GM21515 (cell line): ENCODE results near the gene ALOX15B.
"Not testable (repeated sequence)": the region's sequence is repeated elsewhere in the genome, so short reads cannot be mapped to it uniquely, and the experiment has no call there.

Experiments
- ATAC-seq: cut with Tn5 transposase; IDR thresholded peaks from one replicate; pipeline ENCODE4 v1.9.1; 2021; ENCODE audit not compliant: unreplicated experiment

Gene ALOX15B

DNA sequence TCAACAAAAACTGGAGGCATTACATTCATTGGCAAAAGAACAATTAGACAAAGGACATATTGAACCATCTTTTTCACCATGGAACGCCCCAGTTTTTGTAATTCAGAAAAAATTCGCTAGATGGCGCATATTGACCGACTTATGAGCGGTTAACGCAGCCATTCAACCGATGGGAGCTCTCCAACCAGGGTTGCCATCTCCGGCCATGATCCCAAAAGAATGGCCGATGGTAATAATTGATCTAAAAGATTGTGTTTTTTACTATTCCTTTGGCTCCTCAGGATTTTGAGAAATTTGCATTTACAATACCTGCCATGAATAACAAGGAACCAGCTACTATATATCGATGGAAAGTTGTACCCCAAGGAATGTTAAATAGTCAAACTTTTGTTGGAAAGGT lies 21.4 kb downstream of the ALOX15B start:
- ATAC-seq, result no peak

DNA sequence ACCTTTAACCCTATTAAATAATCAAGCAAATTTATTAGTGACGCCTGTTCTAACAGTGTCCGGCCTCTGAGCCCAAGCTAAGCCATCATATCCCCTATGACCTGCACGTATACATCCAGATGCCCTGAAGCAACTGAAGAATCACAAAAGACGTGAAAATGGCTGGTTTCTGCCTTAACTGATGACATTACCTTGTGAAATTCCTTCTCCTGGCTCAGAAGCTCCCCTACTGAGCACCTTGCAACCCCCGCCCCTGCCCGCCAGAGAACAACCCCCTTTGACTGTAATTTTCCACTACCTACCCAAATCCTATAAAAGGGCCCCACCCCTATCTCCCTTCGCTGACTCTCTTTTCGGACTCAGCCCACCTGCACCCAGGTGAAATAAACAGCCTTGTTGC lies 23.0 kb downstream of the ALOX15B start:
- not testable (repeated sequence) for ATAC-seq

DNA sequence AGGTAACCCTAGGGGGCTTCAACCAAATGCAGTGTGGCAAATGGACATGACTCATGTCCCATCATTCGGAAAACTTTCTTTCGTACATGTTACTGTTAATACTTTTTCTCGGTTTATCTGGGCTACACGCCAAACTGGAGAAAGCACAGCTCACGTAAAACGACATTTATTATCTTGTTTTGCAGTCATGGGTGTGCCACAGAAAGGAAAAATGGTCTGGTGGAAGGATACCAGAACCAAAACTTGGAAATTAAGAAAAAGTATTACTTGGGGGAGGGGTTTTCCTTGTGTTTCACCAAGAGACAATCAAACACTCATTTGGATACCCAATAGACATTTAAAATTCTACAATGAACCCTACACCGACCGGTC lies 23.6 kb downstream of the ALOX15B start:
- ATAC-seq, result no peak

DNA sequence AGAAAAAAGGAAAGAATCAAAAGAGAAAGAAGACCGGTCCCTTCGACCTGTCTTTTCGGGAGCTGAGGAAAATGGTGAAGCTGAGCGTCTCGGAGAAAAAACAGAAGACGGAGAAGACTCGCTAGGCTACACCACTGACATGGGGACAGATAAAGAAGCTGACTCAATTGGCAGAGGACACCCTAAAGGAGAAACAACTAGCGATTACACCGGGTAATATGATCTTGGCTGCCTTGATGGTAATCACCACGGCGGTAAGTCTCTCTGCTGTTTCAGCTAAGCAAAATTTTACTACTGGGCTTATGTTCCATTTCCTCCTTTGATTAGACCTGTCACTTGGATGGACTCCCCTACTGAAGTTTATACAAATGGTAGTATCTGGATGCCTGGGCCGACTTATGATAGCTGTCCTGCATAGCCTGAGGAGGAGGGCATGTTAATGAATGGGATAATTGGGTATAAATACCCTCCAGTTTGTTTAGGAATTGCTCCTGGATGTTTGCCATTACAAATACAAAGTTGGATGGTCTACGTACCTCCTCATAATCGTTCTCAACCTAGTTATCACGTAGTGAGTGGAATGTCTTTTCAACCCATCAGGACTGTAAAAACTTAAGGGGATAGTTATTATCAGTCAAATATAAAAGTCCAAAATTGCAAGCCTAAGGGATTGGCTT lies 24.1 kb downstream of the ALOX15B start:
- no peak for ATAC-seq

DNA sequence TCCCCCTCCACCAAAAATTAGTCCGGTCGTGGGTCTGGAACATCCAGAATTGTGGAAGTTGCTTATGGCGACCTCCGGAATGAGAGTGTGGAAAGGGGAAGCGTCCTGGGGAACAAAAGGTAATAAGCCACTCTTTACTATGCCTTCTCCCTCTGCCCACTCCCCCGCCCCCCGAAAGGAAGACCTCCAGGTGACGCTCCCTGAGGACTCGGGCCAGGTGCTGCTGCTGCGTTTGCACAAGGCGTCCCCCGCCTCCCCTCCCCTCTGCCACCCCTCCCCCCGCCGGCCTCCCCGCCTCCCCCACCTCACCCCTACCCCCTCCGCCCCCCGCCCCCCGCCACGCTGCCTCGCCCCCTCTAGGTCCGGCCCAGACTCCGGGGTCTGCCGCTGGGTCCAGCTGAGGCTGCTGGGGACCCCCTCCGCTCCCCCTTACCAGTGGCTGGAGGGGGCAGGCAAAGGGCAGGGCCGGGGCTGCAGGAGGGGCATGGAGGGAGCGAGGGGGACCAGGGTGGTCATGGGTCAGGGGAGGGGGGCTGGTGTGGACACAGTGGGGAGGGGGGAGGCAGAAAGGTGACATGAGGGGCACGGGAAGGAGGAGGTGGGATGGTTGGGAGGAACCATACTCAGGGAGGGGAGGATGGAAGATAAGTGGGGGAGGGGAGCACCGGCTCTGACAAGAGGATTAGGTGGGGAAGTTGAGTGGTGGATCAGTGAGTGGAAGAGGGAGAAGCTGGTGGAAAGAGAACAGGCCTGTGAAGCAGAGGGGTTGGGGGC lies 25.1 kb downstream of the ALOX15B start:
- ATAC-seq, result no peak

DNA sequence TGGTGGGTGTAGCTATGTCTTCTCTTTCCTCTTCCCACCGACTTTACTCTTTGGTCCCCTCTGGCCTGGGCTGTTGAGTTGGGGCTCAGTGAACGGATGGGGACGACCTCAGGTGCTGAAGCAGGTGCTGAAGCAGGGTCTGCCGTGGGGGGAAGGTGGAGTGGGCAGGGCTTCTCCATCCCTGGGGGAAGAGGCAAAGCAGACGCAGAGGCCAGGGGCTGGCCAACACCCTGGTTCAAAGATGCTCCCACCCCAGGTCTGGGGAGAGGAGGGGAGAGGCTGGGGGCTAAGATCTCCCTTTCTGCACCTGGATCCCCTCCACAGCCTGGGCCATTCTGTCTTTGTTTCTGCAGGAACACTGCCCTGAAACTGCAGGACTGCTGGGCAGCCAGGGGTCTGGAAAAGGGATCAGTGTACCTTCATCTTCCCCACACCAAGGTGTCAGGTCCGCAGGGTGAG lies 25.7 kb downstream of the ALOX15B start:
- no peak for ATAC-seq

DNA sequence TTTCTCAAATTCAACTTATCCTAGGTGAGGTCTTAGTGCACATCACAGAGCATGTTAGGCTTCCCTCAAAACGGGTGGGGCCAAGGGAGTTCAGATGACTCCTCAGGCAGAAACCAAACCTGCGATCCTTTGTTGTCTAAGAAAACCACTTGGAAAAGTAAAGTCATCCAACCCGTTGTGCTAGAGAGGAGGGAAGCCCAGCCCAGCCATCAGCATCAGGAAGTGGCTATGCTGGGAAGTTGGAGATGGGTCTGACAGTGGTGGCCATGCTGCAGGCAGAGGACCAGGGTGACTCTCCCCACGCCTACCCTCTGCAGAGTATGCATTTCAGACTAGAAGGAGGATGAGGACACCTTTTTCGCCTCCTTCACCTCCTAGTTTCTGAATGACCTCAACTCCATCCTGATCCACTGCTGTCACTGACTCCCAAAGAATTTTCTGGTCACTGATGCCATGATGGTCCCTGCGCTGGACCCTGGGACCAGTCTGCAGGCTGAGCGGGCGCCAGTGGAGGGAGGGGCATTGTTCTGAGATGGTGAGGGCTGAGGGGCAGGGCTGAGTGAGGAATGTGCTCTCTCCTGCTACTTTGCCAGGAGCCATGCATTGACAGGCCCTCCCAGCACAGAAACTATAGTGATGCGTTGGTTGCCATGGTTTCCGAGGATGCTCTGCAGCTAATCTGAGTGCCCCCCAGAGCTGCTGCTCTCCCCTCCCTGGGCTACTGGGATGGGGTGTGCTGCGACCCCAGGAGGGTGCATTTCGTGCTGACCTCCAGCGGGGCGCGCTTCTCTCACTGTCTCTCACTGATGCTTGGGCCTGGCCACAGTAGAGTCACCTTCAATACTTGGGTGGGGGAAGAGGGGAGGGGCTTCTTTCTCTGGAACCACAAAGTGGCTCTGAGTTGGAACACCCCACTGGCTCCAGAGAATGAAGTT lies 28.2 kb downstream of the ALOX15B start:
- ATAC-seq, result no peak

DNA sequence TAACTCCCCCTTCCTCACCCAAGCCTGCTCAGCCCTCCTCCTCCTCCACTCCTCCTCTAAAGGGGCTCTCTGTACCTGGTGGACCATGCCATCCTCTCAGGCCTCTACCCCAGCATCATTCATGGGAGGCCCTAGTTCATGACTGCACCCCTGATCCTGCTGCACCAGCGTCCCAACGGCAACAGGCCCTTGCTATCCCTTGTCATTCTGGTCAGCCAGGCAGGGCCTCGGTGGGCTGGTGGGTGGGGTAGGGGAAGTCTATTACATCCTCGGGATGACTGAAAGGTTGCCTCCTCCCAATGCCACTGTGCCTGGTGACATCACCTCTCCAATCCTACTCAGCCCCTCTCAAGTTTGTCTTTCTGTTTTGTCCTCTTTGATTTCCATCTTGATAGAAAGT lies 28.9 kb downstream of the ALOX15B start:
- ATAC-seq, result no peak

DNA sequence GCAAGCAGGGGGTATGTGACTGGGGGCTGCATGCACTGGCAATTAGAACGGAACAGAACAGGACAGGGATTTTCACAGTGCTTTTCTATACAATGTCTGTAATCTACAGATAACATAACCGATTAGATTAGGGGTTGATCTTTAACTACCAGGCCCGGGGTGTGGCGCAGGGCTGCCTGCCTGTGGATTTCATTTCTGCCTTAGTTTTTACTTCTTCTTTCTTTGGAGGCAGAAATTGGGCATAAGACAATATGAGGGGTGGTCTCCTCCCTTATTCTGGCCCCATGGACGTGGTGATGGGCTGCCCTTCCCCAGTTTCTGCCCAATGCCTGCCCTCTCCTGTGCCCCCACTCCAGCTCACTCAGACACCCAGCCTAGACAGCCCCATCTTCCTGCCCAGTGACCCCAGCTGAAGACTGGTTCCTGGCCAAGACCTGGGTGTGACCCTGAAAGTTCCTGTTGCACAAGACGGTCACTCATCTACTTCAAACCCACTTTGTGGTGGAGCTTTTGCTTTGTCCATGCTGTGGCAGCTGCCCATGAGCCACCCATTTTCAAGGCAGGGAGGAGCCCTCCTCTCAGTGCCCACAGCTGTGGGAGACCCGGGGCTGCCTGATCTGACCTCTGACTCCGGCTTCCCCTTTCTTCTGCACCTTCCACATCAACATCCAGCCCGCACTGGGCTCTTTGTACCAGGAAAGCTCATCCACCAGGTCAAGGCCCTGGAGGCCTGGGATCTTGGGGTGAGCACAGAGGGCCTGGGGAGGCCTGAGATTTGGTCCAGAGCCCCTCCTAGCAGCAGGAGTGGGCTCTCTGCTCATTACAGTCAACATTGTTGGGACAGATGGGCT lies 30.1 kb downstream of the ALOX15B start:
- ATAC-seq, result no peak

DNA sequence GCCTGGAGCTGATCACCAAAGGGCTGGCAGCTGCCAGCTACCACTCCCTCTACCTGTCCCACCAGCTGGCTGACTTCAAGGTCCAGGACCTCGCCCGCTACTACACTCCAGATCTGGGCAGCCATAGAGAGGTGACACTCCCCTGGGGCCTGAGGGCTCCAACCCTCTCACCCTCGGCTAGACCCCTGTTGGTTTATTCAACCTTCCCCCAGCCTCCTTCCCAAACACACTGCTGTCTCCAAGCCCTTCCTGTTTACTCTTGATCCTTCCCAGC lies 30.7 kb downstream of the ALOX15B start:
- ATAC-seq, result no peak

DNA sequence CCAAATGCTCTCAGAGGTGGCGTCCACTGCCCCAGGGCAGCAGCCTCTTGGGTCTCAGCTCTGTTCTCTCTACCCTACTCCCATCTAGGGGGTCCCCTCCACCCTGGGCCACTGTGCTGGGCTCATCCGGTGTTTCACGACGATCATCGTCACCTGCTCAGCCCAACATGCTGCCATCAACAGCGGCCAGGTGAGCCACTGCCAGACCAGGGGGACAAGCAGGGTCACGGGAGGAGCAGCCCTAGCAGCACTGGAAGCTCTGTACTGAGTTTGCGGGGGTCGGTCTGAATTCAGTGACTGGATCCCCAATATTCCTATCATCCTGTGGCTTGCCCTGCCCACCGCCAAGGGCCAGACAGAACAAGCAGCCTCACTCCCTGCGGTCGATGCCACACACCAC lies 32.6 kb downstream of the ALOX15B start:
- ATAC-seq, result no peak

DNA sequence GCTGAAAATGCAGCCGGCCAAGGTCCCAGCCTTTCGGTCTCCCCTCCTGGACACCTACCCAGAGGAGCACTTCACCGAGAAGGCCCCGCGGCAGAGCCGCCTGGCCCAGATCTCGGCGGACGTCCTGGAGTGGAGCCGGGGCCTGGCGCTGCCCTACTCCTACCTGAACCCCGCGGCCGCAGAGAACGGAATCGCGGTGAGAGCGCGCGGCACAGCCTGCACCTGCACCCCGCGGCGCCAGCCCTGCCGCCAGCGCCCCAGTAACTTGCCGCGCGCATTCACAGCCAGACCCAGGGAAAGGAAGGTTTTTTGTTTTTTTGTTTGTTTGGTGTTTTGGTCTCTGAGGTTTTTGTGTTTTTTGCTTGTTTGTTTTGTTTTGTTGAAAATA lies 33.5 kb downstream of the ALOX15B start:
- ATAC-seq, result no peak

DNA sequence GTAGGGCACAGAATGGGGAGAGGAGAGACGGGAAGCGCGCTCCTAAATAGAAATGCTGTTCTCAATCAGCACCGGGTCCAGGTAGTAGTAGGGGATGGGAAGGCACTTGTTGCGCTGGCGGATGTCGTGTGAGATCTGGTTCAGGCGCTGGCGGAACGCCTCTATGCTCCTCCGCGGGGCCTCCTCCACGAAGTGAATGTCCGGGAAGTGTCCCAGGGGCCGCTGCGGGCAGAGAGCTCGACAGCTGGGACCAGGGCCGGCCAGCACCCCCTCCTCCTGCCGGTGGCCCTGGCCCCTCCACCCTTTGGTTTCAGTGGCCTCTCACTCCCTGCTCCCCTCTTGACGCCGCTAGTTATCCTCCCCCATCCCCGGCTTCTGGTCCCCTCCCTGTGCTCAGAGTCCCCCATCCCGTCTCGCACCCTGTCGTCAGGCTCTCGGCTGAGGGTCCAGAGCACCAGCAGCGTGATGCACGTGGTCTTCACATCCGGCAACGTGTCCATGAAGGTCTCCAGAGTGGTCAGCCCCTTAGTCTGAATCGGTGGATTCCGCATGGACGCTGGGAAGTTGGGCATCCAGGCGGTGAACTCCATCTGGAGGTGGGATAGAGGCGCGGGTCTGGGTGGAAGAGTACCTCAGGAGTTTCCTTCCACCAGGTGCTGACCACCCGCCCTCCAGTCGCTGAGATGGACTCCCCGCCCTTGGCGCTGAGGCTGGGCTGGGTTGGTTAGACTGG lies 34.0 kb downstream of the ALOX15B start:
- ATAC-seq, result no peak

DNA sequence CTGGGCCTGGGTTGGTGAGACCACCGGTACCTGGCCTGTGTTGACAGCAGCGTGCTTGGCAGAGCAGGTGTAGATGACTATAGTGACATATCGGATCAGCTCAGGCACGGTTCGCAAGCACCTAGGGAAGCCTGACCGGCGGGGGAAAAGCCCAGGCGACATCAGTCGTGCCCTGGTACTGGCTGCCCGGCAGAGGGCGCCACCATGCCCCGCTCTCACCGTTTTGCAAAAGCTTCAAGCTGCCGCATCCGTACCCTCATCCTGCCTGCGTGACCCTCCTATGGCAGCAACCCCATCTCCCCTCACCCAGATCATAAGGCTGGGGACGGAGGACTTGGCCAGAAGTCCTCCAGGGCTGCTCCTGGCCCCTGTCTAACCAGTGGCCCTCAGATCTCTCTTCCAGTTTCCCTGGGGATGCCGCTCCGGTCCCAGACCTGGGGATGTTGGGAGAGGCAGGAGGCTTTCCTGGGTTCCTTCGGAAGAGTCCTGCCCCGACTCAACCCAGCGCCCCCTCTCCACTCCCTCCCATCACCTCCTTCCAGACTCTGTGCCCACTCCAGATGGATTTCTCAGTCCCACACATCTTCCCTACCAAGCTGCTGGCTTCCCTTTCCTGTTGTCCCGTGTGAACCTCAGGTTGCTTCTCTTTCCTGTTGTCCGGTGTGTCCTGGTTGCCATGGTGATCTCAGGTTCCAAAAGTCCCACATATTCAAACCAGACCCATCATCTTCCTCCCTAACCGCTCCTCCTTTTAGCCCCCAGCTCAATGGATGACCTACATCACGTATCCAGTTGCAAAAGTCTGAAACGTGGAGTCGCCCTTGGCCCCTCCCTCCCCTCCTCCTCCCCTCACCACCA lies 35.0 kb downstream of the ALOX15B start:
- ATAC-seq, result no peak

DNA sequence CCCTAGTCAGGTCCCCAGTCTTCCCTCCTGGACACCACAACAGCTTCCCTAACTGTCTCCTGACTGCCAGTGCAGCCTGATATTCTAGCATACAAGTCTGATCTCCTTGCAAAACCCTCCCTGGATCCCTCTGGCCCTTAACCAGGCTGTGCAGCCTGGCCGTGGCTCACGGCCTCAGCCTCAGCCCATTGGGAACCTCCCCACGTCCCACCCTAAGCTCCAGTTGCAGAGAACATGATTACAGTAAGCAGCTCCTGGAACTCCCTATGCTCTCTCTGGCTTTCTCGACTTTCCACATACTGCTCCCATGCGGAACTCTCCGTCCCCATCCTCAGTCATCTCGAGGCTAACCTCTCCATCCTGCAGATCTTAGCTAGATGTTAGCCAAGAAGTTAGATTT lies 35.7 kb downstream of the ALOX15B start:
- ATAC-seq, result no peak

DNA sequence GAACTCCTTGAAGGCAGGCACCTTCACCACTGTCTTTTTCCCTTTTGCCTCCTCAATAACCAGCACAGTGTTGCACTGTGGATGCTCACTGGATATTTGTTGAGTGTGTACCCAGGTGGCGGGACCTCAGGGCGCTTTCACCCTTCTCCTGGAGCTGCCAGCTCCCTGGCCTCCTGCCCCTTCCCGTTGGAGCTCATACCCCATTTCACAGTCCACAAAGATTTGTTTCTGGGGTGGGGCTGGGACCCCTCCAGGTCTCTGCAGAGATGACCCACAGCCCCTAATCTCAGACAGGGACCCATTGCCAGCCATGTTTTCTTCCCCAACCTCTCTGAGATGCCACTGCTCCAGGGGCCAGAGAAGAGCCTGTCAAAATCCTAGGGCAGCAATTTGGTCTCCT lies 36.2 kb downstream of the ALOX15B start:
- ATAC-seq, result no peak

DNA sequence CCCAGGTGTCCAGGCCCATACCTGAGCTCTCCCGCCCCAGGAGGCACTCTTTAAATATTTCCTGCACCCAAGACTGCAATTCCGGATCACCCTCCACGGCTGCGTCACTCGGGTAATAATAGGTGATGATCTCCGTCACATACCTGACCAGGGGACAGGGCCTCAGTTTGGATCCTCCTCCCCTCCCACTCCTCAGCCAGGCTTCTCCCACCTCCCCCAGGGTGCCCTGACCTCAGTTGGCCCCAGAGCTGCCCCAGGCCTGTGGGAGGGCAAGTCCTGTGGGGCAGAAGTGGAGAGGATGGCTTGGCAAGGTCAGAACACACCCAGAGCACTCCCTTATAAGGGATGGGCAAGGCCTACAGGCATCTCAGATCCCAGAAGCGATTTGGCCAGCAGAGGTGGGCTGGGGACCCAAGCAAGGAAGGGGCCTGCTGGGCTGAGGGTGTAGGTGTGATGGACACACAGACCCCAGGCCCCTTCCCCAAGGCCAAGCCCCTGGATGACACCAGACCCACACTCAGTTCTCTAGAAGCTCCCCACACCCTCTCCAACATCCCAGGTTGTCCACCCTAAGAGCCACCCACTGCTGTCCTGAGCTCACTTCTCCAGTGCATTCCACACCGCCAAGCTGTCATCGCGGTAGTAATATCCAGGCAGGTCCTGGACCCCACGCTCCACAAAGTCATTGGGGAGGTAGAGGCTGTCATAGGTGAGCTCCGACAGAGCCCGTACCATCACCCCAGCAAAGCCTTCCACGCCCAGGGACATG lies 36.9 kb downstream of the ALOX15B start:
- ATAC-seq, result no peak

DNA sequence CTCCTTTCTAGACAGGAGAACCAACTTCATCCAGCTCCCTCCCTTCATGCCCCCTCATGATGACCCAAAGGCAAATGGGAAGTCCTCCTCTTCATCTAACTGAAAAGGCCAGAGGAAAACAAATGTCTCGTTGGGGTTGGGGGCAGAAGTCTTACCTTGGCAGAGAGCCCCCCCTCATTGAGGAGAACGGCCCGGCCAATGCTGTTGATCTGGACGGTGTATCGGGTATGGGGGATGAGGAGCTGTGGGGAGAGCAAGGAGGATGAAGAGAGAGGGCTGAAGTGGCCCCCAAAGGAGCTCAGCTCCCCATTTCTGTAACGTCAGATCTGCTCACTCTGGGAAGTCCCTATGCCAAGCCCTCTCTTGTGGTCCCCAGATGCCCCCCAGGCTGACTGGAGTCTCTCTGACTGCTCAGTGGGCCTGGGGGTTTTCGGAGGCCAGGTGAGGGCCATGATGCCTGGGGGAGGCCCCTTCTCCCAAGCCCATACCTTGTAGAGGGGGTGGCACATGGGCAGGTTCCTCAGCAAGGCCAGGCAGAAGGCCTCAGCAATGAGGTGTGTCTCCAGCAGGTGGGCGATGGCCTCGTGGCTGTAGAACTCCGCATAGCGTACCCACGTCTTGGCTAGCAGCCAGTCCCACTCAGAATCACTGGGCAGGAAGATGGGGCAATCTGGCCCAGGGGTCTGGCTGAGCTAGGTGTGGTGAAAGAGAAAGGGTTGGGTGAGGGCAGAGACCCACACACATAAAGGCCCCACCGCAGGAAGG lies 37.8 kb downstream of the ALOX15B start:
- no peak for ATAC-seq
